GM18858 (cell line): ENCODE data around the gene PYGO1.
A peak's percentile ranks its signal among the peaks of the same experiment; 100 is the strongest.
"Not testable (repeated sequence)": the region's sequence is repeated elsewhere in the genome, so short reads cannot be mapped to it uniquely, and the experiment has no call there.

ENCODE experiments used
- ATAC-seq: cut with Tn5 transposase; IDR thresholded peaks from one replicate; pipeline ENCODE4 v1.9.1; 2021; ENCODE audit not compliant: unreplicated experiment

The PYGO1 gene

GRCh38 chr15:55588070-55588814 is at the start of gene PYGO1:
TSS of gene PYGO1 (minus strand) at chr15:55588345. CDS start at chr15:55587883, 462 bp downstream.
- peak; percentile 63 for ATAC-seq

DNA sequence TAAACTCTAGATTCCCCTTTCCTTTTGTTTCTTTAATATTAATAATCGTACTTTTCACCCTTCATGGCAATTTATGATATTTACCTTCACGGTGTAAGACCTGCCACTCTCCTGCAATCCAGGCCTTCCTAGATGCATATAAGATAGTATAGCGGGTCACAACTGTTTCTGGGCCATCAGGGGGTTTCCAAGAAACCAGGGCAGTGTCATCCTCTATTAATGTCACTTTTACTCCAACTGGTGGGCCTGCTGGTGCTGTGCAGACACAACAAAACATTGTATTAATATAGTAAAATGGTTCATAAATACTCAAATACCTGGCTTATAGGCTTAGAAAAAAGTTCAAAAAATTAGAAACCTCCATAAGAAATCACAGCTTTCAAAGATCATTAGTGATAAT is 48.9 kb upstream of the PYGO1 start:
- no peak for ATAC-seq

- ATAC-seq = no peak
Measured at GRCh38 chr15:55633731-55634130, 45.6 kb upstream of the PYGO1 start.

DNA sequence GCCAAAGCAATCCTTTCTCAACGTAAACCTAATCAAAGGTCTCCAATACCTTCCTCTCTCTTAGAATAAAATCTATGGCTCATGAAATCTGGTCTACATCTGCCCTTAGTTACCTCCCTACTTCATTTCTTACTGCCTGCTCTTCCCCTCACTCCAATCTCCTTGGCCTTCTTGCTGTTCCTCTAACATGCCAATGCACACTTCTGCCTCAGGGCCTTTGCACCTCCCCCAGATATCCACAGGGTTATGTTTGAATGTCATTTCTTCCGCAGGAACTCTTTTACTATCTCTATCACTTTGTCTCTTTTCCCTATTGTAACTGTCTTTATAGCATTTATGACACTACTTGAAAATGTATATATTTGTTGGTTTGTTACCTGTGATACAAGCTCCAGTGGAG is 44.3 kb upstream of the PYGO1 start:
- ATAC-seq = no peak

- no peak for ATAC-seq
Measured at GRCh38 chr15:55630858-55631257, 42.7 kb upstream of the PYGO1 start.

DNA sequence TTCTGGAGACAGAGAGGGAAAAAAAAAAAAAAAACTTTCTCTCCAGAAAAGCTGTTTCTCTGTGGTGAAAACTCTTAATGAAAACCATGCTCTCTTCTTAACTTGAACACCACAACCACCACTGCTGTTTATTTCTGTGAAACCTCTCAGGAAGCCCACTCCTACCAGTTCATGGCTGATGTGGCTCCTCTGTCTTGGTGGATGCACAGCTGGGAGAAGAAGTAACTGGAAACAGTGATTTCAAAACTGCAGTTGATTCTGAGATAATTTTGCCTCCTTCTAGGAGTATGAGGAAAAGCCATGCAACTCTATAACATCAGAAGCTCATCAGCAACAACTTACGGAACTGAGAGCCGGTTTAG is 40.2 kb upstream of the PYGO1 start:
- no peak for ATAC-seq

DNA sequence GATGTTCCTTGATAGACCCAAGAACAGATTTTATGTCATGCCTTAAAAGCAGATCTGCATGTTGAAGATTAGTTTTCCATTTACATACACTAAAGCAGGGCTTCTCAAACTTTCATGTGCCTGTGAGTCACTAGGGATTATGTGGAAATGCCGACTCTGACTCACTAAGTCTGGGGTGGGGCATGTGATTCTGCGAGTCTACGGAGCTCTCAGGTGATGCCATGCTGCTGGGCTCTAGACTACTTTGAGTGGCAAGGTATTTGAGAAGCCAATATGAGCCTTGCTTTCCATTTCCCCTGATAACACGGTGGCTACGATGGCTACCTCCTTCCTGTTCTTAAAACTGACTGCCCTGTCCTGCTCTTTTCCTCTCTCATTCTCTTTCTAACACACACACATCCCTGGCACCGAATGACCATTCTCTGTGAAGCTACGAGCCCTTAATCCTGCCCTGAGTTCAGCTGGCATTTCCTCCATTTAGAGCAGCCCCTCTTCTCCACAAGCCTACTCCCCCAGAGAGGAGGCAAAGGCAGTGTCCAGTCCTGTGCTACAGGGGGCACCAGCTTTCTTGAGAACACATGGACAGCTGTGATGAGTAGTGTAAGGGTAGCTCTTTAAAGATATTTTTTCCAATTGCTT is 39.7 kb upstream of the PYGO1 start:
- ATAC-seq = no peak

DNA sequence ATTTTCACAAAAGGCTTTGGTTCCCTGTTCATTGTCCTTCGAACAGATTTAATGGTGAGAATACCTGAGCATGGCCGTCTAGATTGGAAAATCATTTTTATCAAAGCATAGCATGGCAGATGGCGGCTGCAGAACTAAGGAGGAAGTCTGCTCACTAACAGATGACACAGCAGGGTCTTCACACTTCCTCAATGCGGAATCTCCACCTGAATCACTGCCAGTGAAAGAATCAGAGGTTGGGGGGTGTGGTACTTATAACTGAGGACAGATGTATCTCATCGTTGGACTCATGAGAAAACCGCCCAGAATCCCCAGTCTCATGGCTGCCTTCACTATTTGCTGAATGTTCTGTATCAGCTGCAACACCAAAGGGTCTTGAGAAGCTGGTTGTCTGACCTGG is 31.6 kb upstream of the PYGO1 start:
- no peak for ATAC-seq

- no peak for ATAC-seq
Measured at GRCh38 chr15:55618387-55618786, 30.2 kb upstream of the PYGO1 start.

- no peak for ATAC-seq
Measured at GRCh38 chr15:55615445-55615844, 27.3 kb upstream of the PYGO1 start.

DNA sequence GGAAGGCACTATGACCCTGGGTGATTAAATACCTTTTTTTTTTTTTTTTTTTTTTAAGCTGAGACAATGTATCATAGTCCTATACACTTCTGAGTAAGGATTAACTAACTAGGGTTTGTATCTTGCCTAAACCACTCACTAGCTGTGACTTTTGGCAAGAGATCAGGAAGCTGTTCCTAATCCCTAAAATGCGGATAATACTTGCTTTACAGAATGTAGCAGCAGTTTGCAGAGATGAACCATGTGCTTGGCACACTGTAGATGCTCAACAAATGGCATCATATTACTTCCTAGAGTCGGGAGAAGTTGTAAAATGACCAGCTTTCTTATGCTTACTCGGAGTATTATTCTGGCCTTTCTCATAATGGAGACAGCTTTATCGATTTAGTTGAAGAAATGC is 25.6 kb upstream of the PYGO1 start:
- ATAC-seq = no peak

DNA sequence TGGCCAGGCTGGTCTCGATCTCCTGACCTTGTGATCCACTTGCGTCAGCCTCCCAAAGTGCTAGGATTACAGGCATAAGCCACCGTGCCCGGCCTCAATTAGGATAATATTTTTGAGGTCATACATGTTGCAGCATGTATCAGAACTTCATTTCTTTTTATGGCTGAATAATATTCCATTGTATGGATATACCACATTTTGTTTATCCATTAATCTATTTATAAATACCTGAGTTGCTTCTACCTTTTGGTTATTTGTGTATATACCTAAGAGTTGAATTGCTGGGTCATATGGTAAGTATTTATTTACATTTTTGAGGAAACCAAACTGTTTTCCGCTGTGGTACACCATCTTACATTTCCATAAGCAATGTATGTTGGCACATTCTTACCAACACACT is 18.1 kb upstream of the PYGO1 start:
- no peak for ATAC-seq

DNA sequence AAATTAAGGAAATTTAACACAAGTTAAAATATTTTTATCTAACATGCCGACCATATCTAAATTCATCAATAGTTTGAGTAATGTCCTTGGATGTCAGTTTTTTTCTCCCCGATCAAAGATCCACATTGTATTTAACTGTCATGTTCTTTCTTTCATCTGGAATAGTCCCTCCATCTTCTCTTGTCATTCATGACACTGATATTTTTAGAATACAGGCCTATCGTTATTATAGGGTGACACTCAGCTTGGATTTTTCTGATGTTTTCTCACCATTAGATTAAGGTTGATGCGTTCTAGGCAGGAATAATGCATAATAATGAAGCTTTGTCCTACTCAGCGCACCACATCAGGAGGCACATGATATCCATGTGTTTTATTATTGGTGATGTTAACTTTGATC is 13.2 kb upstream of the PYGO1 start:
- ATAC-seq = no peak

GRCh38 chr15:55599439-55599838 is 11.3 kb upstream of the PYGO1 start:
- no peak for ATAC-seq

DNA sequence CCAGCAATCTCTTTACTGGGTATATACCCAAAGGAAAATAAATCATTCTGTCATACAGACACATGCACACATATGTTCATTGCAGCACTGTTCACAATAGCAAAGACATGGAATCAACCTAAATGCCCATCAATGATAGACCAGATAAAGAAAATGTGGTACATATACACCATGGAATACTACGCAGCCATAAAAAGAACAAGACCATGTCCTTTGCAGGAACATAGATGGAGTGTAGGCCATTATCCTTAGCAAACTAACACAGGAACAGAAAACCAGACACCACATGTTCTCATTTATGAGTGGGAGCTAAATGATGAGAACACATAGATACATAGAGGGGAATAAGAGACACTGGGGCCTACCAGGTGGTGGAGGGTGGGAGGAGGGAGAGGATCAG is 4.9 kb upstream of the PYGO1 start:
- not testable (repeated sequence) for ATAC-seq

- no peak for ATAC-seq
Measured at GRCh38 chr15:55590788-55591187, 2.6 kb upstream of the PYGO1 start.

- ATAC-seq = no peak
Measured at GRCh38 chr15:55589287-55589686, 1.1 kb upstream of the PYGO1 start.

DNA sequence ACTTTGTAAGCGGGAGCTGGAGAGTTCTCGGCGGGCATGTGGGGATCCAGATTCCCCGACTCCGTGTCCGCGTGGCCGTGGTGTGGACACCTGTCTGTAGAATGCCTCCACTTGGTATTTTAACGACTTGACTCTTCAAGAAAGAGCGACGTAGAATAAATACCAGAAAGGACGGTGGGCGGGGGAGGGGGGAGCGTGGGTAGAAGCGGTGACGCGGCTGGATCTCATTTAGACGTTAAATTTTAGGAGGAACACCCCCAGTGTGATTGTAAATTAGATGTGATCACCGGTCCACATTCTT is 620 bp upstream of the PYGO1 start:
- no peak for ATAC-seq

GRCh38 chr15:55587321-55588069 is 650 bp downstream of the PYGO1 start:
- ATAC-seq = no peak

DNA sequence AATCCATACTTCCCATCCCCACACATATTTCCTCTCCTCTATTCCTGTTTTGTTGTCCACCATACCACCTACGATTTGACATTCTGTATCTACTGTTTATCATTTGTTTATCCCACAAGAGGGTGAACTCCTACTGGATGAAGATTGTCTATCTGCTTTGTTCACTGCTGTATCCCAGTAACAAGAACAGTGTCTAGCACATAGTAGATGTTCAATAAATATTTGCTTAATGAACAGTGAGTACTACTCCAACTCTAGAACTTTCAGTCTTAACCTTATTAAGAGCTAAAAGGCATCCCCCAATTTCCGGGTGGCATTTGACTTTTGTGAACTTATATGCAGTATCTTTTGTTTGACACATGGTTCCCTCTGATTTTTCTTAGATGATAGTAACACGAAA is 1.3 kb downstream of the PYGO1 start:
- ATAC-seq = no peak

DNA sequence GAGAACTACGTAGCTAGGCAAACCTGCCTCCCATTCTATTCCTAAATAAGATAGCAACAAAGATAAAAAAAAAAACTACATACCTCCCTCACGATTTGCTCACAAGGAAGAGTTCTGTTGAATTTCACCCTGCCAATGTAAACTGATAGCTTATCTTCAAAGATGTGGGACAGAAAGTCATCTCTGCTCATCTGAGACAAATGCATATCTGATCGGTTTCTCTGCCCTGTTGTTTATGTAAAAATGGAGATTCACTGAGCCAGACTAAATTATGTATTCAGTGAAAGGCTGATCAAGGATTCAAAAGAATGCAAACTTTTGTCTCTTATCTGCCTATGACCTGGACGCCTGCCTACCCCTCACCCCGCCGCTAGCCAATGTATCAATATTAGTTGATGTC is 11.2 kb downstream of the PYGO1 start:
- ATAC-seq = no peak

- no peak for ATAC-seq
Measured at GRCh38 chr15:55574096-55574495, 14.0 kb downstream of the PYGO1 start.
